Ishikawa (cell line): ENCODE results near the gene RUNX1.

Experiments
- CEBPB ChIP-seq: IDR thresholded peaks from 2 replicates; pipeline ENCODE4 v1.6.1; 2012
- CREB1 ChIP-seq: IDR thresholded peaks from 2 replicates; pipeline ENCODE4 v1.6.1; 2012; ENCODE audit warnings: low read depth
- EGR1 ChIP-seq: IDR thresholded peaks from 2 replicates; pipeline ENCODE4 v1.6.1; 2012
- EP300 ChIP-seq: IDR thresholded peaks from 2 replicates; pipeline ENCODE4 v1.6.1; 2012; ENCODE audit warnings: borderline replicate concordance
- FOXM1 ChIP-seq: IDR thresholded peaks from 2 replicates; pipeline ENCODE4 v1.6.1; 2012; ENCODE audit warnings: low read depth, borderline replicate concordance
- RAD21 ChIP-seq: IDR thresholded peaks from 2 replicates; pipeline ENCODE4 v1.6.1; 2012; ENCODE audit warnings: low read depth
- TAF1 ChIP-seq: IDR thresholded peaks from 2 replicates; pipeline ENCODE4 v1.6.1; 2012; ENCODE audit warnings: low read depth, mild to moderate bottlenecking
- TCF12 ChIP-seq: IDR thresholded peaks from 2 replicates; pipeline ENCODE4 v1.6.1; 2012; ENCODE audit warnings: low read depth
- YY1 ChIP-seq: IDR thresholded peaks from 2 replicates; pipeline ENCODE4 v1.6.1; 2012; ENCODE audit warnings: low read depth
- ZBTB7A ChIP-seq: IDR thresholded peaks from 2 replicates; pipeline ENCODE4 v1.6.1; 2012; ENCODE audit warnings: low read depth
- TF ChIP-seq, protein P1 (sequence below): IDR thresholded peaks from 2 replicates; pipeline ENCODE4 v1.6.1; 2012; ENCODE audit warnings: low read depth, mild to moderate bottlenecking
- TF ChIP-seq, protein P2 (sequence below): IDR thresholded peaks from 2 replicates; pipeline ENCODE4 v1.6.1; 2012
- TF ChIP-seq, protein P3 (sequence below): IDR thresholded peaks from 2 replicates; pipeline ENCODE4 v1.6.1; 2012

DNA sequence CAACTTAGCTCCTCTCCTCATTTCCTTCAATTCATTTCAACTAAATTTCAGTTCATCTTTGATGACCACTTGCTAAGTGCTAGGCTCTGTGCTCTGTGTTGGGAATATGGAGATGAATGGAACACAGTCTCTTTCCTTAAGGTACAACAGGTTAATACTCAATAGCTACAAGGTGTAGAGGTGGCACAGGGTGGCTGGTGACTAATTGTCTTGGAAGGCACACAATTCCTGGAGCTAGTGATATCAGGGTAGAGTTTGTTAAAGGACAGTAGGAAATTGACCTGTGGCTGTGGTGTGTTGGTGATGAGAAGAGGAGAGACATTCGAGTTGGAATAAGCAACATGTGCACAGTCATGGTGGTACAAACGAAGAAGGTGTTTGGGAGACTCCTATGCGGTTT, 124.9 kb downstream of the RUNX1 start:
- TF ChIP-seq TCF12 (no peak), ZBTB7A (no peak), FOXM1 (no peak), EP300 (no peak), CEBPB (no peak), YY1 (no peak), TAF1 (no peak), CREB1 (no peak), RAD21 (no peak), EGR1 (no peak)
- TF ChIP-seq, protein P1, sequence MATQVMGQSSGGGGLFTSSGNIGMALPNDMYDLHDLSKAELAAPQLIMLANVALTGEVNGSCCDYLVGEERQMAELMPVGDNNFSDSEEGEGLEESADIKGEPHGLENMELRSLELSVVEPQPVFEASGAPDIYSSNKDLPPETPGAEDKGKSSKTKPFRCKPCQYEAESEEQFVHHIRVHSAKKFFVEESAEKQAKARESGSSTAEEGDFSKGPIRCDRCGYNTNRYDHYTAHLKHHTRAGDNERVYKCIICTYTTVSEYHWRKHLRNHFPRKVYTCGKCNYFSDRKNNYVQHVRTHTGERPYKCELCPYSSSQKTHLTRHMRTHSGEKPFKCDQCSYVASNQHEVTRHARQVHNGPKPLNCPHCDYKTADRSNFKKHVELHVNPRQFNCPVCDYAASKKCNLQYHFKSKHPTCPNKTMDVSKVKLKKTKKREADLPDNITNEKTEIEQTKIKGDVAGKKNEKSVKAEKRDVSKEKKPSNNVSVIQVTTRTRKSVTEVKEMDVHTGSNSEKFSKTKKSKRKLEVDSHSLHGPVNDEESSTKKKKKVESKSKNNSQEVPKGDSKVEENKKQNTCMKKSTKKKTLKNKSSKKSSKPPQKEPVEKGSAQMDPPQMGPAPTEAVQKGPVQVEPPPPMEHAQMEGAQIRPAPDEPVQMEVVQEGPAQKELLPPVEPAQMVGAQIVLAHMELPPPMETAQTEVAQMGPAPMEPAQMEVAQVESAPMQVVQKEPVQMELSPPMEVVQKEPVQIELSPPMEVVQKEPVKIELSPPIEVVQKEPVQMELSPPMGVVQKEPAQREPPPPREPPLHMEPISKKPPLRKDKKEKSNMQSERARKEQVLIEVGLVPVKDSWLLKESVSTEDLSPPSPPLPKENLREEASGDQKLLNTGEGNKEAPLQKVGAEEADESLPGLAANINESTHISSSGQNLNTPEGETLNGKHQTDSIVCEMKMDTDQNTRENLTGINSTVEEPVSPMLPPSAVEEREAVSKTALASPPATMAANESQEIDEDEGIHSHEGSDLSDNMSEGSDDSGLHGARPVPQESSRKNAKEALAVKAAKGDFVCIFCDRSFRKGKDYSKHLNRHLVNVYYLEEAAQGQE, result no peak
- TF ChIP-seq, protein P2, sequence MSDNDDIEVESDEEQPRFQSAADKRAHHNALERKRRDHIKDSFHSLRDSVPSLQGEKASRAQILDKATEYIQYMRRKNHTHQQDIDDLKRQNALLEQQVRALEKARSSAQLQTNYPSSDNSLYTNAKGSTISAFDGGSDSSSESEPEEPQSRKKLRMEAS, result no peak
- TF ChIP-seq, protein P3, sequence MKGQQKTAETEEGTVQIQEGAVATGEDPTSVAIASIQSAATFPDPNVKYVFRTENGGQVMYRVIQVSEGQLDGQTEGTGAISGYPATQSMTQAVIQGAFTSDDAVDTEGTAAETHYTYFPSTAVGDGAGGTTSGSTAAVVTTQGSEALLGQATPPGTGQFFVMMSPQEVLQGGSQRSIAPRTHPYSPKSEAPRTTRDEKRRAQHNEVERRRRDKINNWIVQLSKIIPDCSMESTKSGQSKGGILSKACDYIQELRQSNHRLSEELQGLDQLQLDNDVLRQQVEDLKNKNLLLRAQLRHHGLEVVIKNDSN, result no peak
